NOMO-1 treated with DMSO at 0.1 percent for 48 hours (cell line): ENCODE measurements around the gene TPRKB.
"Not testable (repeated sequence)": the region's sequence is repeated elsewhere in the genome, so short reads cannot be mapped to it uniquely, and the experiment has no call there.

ENCODE experiments used
- DNase-seq: peaks from one replicate; lab custom pipeline; 2025; ENCODE audit not compliant: unreplicated experiment; lab: John Stamatoyannopoulos, UW

The TPRKB gene

GRCh38 chr2:73736855-73737779 lies at the start of gene TPRKB:
TSS of gene TPRKB (minus strand) at chr2:73737345. CDS start at chr2:73734569, 2,776 bp downstream.
- peak; percentile 97 for DNase-seq

- not testable (repeated sequence) for DNase-seq
Observed at GRCh38 chr2:73783883-73784282, 46.7 kb upstream of the TPRKB start, which contains the start of gene C2orf78. TSS of gene C2orf78 (plus strand) at chr2:73784183. CDS start at chr2:73784310, 127 bp downstream.

- not testable (repeated sequence) for DNase-seq
Observed at GRCh38 chr2:73783402-73783801, 46.3 kb upstream of the TPRKB start.

- no peak for DNase-seq
Observed at GRCh38 chr2:73780237-73780582, 43.1 kb upstream of the TPRKB start.

- DNase-seq: peak; percentile 88
Observed at GRCh38 chr2:73779467-73780236, 42.5 kb upstream of the TPRKB start, which contains the start of gene DUSP11. TSS of gene DUSP11 (minus strand) at chr2:73780103. CDS start at chr2:73779974, 129 bp downstream.

GRCh38 chr2:73778867-73779466 lies 41.8 kb upstream of the TPRKB start:
- not testable (repeated sequence) for DNase-seq

- no peak for DNase-seq
Observed at GRCh38 chr2:73776869-73777519, 39.8 kb upstream of the TPRKB start.

- DNase-seq: no peak
Observed at GRCh38 chr2:73776381-73776780, 39.2 kb upstream of the TPRKB start.

GRCh38 chr2:73772819-73773218 lies 35.7 kb upstream of the TPRKB start:
- no peak for DNase-seq

GRCh38 chr2:73770725-73771124 lies 33.6 kb upstream of the TPRKB start:
- DNase-seq: no peak

GRCh38 chr2:73766994-73767393 lies 29.8 kb upstream of the TPRKB start:
- DNase-seq: no peak

- DNase-seq: no peak
Observed at GRCh38 chr2:73766349-73766748, 29.2 kb upstream of the TPRKB start.

GRCh38 chr2:73764945-73765344 lies 27.8 kb upstream of the TPRKB start:
- no peak for DNase-seq

- DNase-seq: no peak
Observed at GRCh38 chr2:73762571-73762970, 25.4 kb upstream of the TPRKB start.

GRCh38 chr2:73759904-73760303 lies 22.8 kb upstream of the TPRKB start:
- DNase-seq: no peak

GRCh38 chr2:73759285-73759764 lies 22.2 kb upstream of the TPRKB start:
- no peak for DNase-seq

- not testable (repeated sequence) for DNase-seq
Observed at GRCh38 chr2:73754332-73754731, 17.2 kb upstream of the TPRKB start.

GRCh38 chr2:73749314-73749713 lies 12.2 kb upstream of the TPRKB start:
- DNase-seq: peak; percentile 1

- DNase-seq: no peak
Observed at GRCh38 chr2:73746877-73747208, 9.7 kb upstream of the TPRKB start.

- DNase-seq: no peak
Observed at GRCh38 chr2:73746015-73746876, 9.1 kb upstream of the TPRKB start.
